Colonic mucosa (tissue), 4 donors: ENCODE results near the gene SVEP1. TPM values are rescaled to one million over a fixed set of nuclear protein-coding genes. Genes with fewer than 3 reads are reported as not detected.

Source experiments
- DNase-seq: peaks from one replicate; pipeline ENCODE4 v3.0.0-alpha.2; 2020
- H3K27ac ChIP-seq: fragments of 200-600 bp; one replicate; pipeline ENCODE4 v1.8.0; 2021
- H3K27me3 ChIP-seq: fragments of 200-600 bp; one replicate; pipeline ENCODE4 v1.8.0; 2021
- H3K36me3 ChIP-seq: fragments of 200-600 bp; one replicate; pipeline ENCODE4 v1.8.0; 2021
- H3K4me1 ChIP-seq: fragments of 200-600 bp; one replicate; pipeline ENCODE4 v1.8.0; 2021; ENCODE audit warnings: mild to moderate bottlenecking
- H3K4me3 ChIP-seq: fragments of 200-600 bp; one replicate; pipeline ENCODE4 v1.8.0; 2021
- H3K9ac ChIP-seq, 2 donors: one replicate each; pipeline ENCODE4 v1.7.0; 2013; ENCODE audit warnings: control low read depth in 2 of 2, low read depth in 2 of 2, low read length in 2 of 2
- H3K9me3 ChIP-seq: fragments of 200-600 bp; one replicate; pipeline ENCODE4 v1.8.0; 2021
- intact Hi-C: fragments of 100-400 bp; cut with DNase I; formaldehyde crosslinking; loops from one replicate; pipeline ENCODE4 v1.14.1; 2022
- total RNA-seq, 2 donors: library from RNA; stranded (reverse); fragmentation: NEBNext Ultra II Directional in 1 of 2; extraction: Animal tissue kit (Norgen Biotek cat#: 25700) in 1 of 2; gene quantifications; one replicate each; pipeline ENCODE4 v1.2.1, GENCODE V29; 2021
- TF ChIP-seq, protein P1 (sequence below): fragments of 200-600 bp; IDR thresholded peaks from one replicate; pipeline ENCODE4 v1.8.0; 2022; ENCODE audit warnings: antibody characterized with exemption, mild to moderate bottlenecking
- donor health status: healthy.
- donor health status: DM: no; HTN: no; CAD: no.
- donor health status: DM: no; HTN: no; CAD: no.

Gene SVEP1
- total RNA-seq, 2 donors from 2014 or later: 2.1 to 9.7 TPM

DNA sequence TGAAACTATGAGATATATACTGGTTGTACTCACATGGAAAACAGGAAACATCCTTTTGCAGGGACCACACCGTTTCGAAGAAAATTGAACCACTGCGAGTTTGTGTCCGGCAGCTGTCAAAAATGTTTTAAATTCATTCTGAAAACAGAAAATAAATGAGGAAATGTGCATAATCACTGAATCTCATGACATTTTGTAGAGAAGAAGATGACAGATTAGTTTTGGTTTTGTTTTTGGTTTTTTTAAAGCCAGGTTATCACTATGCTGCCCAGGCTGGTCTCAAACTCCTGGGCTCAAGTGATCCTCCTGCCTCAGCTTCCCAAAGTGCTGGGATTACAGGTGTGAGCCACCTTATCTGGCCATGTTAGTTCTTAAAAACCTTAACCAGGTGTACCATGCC, 245.4 kb downstream of the SVEP1 start:
- Histone ChIP-seq H3K9ac (no peak overlapping the region), H3K27ac (no peak overlapping the region), H3K4me1 (no peaks in the 10 kb centered on the region), H3K9me3 (no peaks in the 10 kb centered on the region), H3K4me3 (no peak overlapping the region), H3K27me3 (no peaks in the 10 kb centered on the region), H3K36me3 (no peaks in the 10 kb centered on the region)
- DNase-seq: no peak
- intact Hi-C loops: no loop called here
- TF ChIP-seq, protein P1, sequence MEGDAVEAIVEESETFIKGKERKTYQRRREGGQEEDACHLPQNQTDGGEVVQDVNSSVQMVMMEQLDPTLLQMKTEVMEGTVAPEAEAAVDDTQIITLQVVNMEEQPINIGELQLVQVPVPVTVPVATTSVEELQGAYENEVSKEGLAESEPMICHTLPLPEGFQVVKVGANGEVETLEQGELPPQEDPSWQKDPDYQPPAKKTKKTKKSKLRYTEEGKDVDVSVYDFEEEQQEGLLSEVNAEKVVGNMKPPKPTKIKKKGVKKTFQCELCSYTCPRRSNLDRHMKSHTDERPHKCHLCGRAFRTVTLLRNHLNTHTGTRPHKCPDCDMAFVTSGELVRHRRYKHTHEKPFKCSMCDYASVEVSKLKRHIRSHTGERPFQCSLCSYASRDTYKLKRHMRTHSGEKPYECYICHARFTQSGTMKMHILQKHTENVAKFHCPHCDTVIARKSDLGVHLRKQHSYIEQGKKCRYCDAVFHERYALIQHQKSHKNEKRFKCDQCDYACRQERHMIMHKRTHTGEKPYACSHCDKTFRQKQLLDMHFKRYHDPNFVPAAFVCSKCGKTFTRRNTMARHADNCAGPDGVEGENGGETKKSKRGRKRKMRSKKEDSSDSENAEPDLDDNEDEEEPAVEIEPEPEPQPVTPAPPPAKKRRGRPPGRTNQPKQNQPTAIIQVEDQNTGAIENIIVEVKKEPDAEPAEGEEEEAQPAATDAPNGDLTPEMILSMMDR: no peak

DNA sequence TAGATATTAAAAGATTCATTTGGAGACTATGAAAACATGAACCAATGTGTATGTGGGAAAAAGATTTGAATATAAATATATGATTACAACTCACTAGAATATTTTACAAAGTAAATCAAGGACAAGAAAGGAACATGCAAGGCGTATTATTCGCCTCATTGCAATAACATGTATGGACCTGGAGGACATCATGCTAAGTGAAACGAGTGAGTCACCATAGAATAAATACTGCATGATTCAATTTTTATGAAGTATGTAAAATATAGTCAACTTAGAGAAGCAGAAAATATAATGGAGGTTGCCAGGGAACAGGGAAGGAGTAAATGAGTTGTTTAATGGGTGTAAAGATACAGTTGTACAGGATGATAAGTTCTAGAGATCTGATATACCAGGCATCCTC, 246.8 kb downstream of the SVEP1 start:
- TF ChIP-seq, protein P1: no peak
- Histone ChIP-seq H3K36me3 (no peaks in the 10 kb centered on the region), H3K4me3 (no peak overlapping the region), H3K9me3 (no peaks in the 10 kb centered on the region), H3K4me1 (no peaks in the 10 kb centered on the region), H3K27me3 (no peaks in the 10 kb centered on the region), H3K9ac (no peak overlapping the region), H3K27ac (no peak overlapping the region)
- intact Hi-C loops: no loop called here
- DNase-seq: no peak

DNA sequence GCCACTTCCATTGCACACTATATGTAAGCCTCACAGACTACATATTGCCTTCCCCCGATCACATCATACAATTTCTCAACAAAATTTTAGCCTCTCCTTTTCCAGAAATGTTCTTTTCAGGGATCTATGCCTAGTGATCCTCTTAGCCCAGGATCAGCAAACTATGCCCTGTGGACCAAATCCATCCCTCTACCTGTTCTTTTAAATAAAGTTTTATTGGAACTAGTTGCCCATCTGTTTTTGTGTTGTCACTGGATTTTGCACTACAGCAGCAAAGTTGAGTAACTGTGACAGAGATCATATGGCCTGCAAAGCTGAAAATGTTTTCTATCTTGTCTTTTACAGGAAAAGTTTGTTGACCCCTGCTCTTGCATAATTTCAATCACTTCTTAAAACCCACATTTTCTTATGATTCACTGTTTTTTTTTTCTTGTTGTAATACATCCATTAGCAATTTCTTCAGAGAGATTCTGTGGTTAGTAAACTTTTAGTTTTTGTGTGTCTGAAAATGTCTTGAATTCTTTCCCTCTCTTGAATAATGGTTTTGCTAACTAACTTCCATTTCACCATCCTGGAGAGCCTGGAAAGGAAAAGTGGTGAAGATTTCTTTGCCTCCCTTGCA, 248.9 kb downstream of the SVEP1 start:
- intact Hi-C loops: no loop called here
- no peaks in the 10 kb centered on the region for H3K36me3 ChIP-seq
- TF ChIP-seq, protein P1: no peak

DNA sequence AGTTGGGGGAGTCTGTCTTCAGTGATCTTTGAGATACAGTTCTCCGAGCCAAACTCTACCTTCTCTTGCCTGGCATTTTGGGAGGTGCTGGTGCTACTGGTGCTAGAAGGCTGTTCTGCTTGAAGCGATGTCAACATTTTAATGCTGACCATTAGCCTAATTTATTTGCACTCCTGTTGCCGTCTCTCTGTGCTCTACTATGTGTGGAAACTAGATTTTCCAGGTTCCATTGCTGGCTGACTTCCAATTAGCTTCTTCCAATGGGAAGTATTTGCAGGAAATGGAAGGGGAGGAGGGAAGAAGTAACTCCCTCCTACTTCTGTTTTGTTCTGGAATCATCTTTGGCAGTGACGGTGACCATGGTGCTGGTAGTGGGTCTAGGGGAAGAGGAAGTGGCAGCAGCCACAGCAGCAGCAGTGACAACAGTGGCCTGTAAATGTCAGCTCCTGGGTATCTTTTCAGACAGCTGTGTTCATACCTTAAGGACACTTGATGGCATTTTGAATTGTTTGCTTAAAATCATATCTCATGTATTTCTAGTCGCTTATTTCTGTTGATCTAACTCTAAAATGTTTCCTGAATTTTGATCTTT, 249.8 kb downstream of the SVEP1 start:
- no peak overlapping the region for H3K9ac ChIP-seq
- H3K36me3 ChIP-seq: no peaks in the 10 kb centered on the region
- intact Hi-C loops: no loop called here
- TF ChIP-seq, protein P1: no peak
- no peaks in the 10 kb centered on the region for H3K9me3 ChIP-seq
- no peaks in the 10 kb centered on the region for H3K27me3 ChIP-seq
- no peak for DNase-seq
- no peak overlapping the region for H3K4me3 ChIP-seq
- H3K27ac ChIP-seq: no peak overlapping the region
- H3K4me1 ChIP-seq: no peaks in the 10 kb centered on the region

More for the DNA sequence above, 248.9 kb downstream of the SVEP1 start:
- DNase-seq: no peak
- Histone ChIP-seq H3K9ac (no peak overlapping the region), H3K27ac (no peak overlapping the region), H3K27me3 (no peaks in the 10 kb centered on the region), H3K9me3 (no peaks in the 10 kb centered on the region), H3K4me1 (no peaks in the 10 kb centered on the region), H3K4me3 (no peak overlapping the region)

DNA sequence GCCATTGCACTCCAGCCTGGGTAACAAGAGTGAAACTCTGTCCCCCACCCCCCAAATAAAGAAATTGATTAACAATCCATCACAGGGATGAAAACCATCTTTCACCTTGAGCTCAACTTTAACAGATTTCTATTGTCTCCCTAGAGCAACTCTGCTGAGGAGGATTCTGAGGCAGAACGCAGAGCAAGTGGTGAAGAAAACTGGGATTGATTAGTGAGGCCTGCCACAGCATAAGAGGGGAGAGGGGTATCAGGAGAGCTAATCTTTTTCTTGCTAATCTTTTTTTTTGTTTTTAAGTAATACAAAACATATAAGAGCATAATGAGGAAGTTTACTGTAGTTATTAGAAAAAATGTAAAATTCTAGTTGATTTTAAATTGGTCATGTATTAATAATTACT, 250.8 kb downstream of the SVEP1 start:
- no peak overlapping the region for H3K9ac ChIP-seq
- H3K36me3 ChIP-seq: no peaks in the 10 kb centered on the region
- H3K9me3 ChIP-seq: no peaks in the 10 kb centered on the region
- no peak overlapping the region for H3K27ac ChIP-seq
- intact Hi-C loops: no loop called here
- H3K27me3 ChIP-seq: no peaks in the 10 kb centered on the region
- H3K4me1 ChIP-seq: no peaks in the 10 kb centered on the region
- no peak for DNase-seq
- TF ChIP-seq, protein P1: no peak
- no peak overlapping the region for H3K4me3 ChIP-seq
